ENCODE data around the gene ATCAY.

GRCh38 chr19:3966051-3967017 lies 85.8 kb downstream of the ATCAY start:
- TF ChIP-seq CTCF (conservative IDR thresholded peaks at IDR 0.05; ENCODE audit: low read depth, low read length) (no peak), EZH2 (IDR thresholded peaks at IDR 0.05; ENCODE audit: low read length, unreplicated experiment) (no peak), EZH2phosphoT487 (IDR thresholded peaks at IDR 0.05; ENCODE audit: borderline replicate concordance, low read length) (no peak)
